ENCODE results near the gene FSTL3.

FSTL3 gene

DNA sequence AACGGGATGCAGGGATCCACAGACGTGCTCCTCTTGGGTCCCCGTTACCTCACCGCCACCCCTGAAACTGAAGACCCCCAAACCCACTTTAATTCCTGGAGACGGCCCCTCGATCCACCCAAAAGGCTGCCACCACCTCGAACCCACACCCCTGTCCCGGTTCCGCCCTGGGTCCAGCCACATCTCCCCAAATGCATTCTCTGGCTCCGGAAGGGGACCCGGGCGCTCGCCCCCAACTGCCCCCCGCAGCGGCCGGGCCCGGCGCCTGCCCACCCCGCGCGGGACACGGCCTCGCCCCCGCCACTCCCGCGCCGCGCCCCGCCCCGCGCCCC is 219 bp upstream of the FSTL3 start:
- H3K4me3 ChIP-seq (replicated peaks; ENCODE audit: low read depth, low read length), result no peak overlapping the region
- DNase-seq (ENCODE audit: extremely low read depth, low read depth), result no peak

DNA sequence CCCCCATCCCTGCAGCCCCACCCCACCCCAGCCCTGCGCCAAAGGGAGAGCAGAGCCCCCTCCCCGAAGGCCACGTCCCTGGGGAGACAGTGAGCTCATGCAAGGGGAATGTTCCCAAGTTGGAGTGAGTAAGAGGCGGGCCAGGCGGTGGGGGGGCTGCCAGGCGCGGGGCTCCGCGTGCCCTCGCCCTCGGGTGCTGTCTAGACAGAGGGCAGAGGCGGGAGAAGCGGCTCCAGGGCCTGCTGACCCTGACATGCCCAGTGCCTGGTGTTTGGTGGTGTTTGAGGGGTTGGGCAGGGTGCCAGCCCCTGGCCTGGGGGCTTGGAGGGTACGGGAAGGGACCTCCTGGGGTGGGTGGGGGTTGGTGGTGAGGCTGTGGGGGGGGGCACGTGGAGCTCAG is 1.0 kb downstream of the FSTL3 start:
- H3K4me3 ChIP-seq (replicated peaks; ENCODE audit: low read depth, low read length), result peak overlapping the region; percentile 51
- TF ChIP-seq, protein P1, sequence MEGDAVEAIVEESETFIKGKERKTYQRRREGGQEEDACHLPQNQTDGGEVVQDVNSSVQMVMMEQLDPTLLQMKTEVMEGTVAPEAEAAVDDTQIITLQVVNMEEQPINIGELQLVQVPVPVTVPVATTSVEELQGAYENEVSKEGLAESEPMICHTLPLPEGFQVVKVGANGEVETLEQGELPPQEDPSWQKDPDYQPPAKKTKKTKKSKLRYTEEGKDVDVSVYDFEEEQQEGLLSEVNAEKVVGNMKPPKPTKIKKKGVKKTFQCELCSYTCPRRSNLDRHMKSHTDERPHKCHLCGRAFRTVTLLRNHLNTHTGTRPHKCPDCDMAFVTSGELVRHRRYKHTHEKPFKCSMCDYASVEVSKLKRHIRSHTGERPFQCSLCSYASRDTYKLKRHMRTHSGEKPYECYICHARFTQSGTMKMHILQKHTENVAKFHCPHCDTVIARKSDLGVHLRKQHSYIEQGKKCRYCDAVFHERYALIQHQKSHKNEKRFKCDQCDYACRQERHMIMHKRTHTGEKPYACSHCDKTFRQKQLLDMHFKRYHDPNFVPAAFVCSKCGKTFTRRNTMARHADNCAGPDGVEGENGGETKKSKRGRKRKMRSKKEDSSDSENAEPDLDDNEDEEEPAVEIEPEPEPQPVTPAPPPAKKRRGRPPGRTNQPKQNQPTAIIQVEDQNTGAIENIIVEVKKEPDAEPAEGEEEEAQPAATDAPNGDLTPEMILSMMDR (IDR thresholded peaks at IDR 0.05; ENCODE audit: low read depth, low read length, missing control alignments), result no peak
- no peak for DNase-seq (ENCODE audit: extremely low read depth, low read depth)

More for the DNA sequence above, 219 bp upstream of the FSTL3 start:
- TF ChIP-seq, protein P1 (IDR thresholded peaks at IDR 0.05; ENCODE audit: low read depth, low read length, missing control alignments), result no peak

DNA sequence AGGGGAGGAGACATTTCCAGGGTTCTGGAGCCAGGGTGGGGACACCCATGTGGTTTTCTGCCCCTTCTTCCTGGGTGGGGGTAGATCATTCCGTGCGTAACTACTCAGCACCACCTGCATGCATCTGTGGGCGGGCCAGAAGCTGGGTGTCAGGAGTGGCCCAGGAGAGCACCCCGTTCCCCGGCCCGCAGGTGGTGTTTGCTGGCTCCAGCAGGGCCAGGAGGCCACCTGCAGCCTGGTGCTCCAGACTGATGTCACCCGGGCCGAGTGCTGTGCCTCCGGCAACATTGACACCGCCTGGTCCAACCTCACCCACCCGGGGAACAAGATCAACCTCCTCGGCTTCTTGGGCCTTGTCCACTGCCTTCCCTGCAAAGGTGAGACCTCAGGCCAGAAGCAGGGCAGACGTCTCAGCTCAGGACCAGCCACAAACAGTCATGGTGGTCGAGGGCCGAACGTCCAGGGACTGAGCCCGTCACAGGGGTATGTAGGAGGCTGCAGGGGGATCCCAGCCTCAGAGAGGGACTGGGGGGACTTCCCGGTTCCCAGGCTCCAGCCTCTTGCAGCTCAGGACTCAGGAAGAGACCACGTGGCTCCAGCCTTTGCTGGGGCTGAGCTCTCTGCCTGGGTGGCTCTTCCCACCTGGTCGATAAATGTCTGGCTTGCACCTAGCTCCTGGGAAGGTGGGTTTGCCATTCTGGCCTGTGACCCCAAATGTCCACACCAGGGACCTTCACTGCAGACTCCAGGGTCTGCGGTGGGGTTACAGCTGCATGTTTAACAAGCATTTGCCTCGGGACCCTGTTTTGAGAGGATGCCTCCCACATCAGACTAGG is 1.6 kb downstream of the FSTL3 start:
- TF ChIP-seq, protein P1 (IDR thresholded peaks at IDR 0.05; ENCODE audit: low read depth, low read length, missing control alignments), result no peak
- DNase-seq (ENCODE audit: extremely low read depth, low read depth), result no peak
- H3K4me3 ChIP-seq (replicated peaks; ENCODE audit: low read depth, low read length), result peak overlapping the region; percentile 33

DNA sequence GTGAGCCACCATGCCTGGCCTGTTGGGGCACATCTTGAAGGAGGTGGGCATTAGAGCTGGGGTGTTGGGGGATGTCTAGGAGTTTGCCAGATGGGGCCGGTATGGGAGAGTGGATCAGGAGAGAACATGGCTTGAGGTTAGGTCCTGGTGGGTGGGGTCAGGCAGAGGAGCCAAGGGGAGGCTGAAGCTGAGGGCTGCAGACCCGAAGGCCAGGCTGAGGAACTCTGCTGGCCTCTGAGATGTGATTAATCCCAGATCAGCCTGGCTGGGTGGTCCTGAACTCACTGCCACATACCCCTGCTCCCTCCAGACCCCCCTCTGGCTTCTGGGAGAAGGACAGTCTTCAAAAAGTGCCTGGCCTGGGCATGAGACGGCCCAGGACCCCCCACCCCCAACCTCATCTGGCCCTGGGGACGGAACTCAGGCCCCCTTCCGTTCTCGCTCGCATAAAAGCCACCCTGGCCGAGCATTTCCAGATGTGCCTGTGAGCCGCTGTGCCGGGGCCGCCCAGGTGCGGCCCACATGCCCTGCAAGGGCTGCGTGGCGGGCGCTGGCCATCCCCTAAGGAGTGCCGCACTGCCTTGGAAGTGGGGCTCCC is 2.7 kb downstream of the FSTL3 start:
- DNase-seq (ENCODE audit: extremely low read depth, low read depth), result no peak
- H3K4me3 ChIP-seq (replicated peaks; ENCODE audit: low read depth, low read length), result peak overlapping the region; percentile 68
- TF ChIP-seq, protein P1 (IDR thresholded peaks at IDR 0.05; ENCODE audit: low read depth, low read length, missing control alignments), result no peak

DNA sequence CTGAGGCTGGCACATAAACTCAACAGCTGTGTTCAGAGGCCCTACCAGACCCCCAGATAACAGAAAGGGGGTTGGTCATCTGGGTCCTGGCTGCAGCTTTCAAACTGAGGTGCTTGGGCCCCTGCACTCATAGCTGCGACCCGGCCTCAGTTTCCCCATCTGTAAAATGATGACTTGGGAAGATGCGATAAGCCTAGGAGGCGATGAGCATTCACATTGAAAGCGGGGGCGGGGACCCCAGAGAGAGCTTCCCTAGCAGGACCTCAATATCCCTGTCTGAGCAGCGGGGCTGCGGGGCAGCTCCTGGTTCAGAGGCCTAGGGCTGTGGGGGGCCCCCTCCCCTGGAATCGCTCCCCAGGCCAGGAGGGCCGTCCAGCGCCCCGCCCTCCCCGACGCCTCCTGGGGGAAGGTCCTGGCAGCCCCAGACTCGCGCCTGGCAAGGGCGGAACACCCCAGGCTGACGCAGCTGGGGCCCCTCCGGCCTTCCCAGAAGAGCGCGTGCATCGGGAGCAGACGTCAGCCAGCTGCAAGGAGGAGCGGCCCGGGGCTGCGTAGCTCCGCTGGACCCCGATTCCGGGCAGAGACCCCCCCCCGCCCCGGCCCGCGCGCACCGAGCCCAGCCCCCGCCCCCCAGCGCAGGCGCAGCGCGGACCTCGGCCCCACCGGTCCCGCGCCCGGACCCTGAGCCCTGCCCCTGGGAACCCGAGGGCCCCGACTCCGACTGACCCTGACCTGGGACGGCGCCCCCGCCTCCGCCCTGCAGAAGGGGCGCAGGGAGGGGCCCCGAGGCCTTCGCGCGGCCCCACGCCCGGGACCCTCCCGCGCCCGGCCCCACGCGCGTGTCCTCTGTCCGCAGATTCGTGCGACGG is 3.5 kb downstream of the FSTL3 start:
- peak overlapping the region; percentile 68 for H3K4me3 ChIP-seq (replicated peaks; ENCODE audit: low read depth, low read length)
- DNase-seq (ENCODE audit: extremely low read depth, low read depth), result no peak

More for the DNA sequence above, 3.5 kb downstream of the FSTL3 start:
- TF ChIP-seq, protein P1 (IDR thresholded peaks at IDR 0.05; ENCODE audit: low read depth, low read length, missing control alignments), result no peak
